Pancreas (tissue), 10 donors: Measurements from ENCODE around the gene STON1. TPM values are rescaled to one million over a fixed set of nuclear protein-coding genes. Genes with fewer than 3 reads are reported as not detected.

ENCODE experiments used
- ATAC-seq, 4 donors: fragments of 200-7000 bp; cut with Tn5 transposase; one replicate each; pipeline versions ENCODE4 v1.8.0 to v1.9.1; 2020; ENCODE audit warnings: mild to moderate bottlenecking in 4 of 4, moderate library complexity in 4 of 4
- DNase-seq, 6 donors: peaks; one replicate each; pipeline ENCODE4 v3.0.0-alpha.2; 2020
- FAIRE-seq: peaks from 2 replicates; lab custom pipeline; 2012; peaks lifted over from hg19 to GRCh38; lab: Jason Lieb, UNC
- H3K27ac ChIP-seq, 4 donors: fragments of 200-600 bp; sonication (generic); 1 replicate in 3 of 4; 2 replicates in 1 of 4; pipeline versions ENCODE4 v1.5.0 to v1.8.0; 2020
- H3K27me3 ChIP-seq, 4 donors: fragments of 200-600 bp; one replicate each; pipeline ENCODE4 v1.8.0; 2021
- H3K36me3 ChIP-seq, 3 donors: fragments of 200-600 bp; sonication (generic) in 1 of 3; one replicate each; pipeline versions ENCODE4 v1.5.0 to v1.8.0; 2020 to 2021
- H3K4me1 ChIP-seq, 3 donors: fragments of 200-600 bp; one replicate each; pipeline ENCODE4 v1.8.0; 2021
- H3K4me3 ChIP-seq, 4 donors: fragments of 200-600 bp; sonication (generic) in 2 of 4; one replicate each; pipeline versions ENCODE4 v1.5.0 to v1.8.0; 2020 to 2021
- H3K9me3 ChIP-seq, 4 donors: fragments of 200-600 bp; one replicate each; pipeline ENCODE4 v1.8.0; 2021
- CTCF ChIP-seq, 4 donors: fragments of 200-600 bp; sonication (generic) in 3 of 4; IDR thresholded peaks; one replicate each; pipeline versions ENCODE4 v1.5.0 to v1.8.0; 2021; ENCODE audit warnings: antibody characterized with exemption in 4 of 4
- WGBS, 2 donors: extraction: QIAGEN DNeasy Blood & Tissue Kit; methylation state at CpG; one replicate each; pipeline ENCODE4 v1.1.7; 2013; 5-methylcytosine and 5-hydroxymethylcytosine counted together
- intact Hi-C, 3 donors: fragments of 100-400 bp; cut with DNase I; formaldehyde crosslinking; loops; one replicate each; pipeline versions ENCODE4 v1.11.1 to v1.14.2; 2022
- polyA plus RNA-seq, 2 donors: library from polyadenylated mRNA; stranded (reverse); fragments of 200-250 nt; gene quantifications; one replicate each; pipeline ENCODE4 v1.2.3, GENCODE V29; 2013
- total RNA-seq, 6 donors: library from RNA; stranded (reverse); fragmentation: NEBNext Ultra II Directional in 4 of 6; extraction: Animal tissue kit (Norgen Biotek cat#: 25700) in 4 of 6; gene quantifications; one replicate each; pipeline versions ENCODE4 v1.2.1 to v1.2.4, GENCODE V29; 2021 to 2023
- donor health status: healthy with polysubstance abuse.
- donor health status: DM: no; HTN: no; CAD: no; lungs with moderate emphysema.
- donor health status: DM: no; HTN: no; CAD: no.
- donor health status: control.
- donor health status: control.
- donor health status: Bipolar disorder and iron deficiency.
- donor health status: DM: yes; HTN: yes; CAD: no.
- donor health status: DM: no; HTN: no; CAD: no.
- donor health status: DM: no; HTN: no; CAD: no.
- donor health status: DM: yes; HTN: yes; CAD: no.

STON1 gene
- total and polyA plus RNA-seq, 8 donors = 1.2 to 4.9 (median 2.1) TPM

DNA sequence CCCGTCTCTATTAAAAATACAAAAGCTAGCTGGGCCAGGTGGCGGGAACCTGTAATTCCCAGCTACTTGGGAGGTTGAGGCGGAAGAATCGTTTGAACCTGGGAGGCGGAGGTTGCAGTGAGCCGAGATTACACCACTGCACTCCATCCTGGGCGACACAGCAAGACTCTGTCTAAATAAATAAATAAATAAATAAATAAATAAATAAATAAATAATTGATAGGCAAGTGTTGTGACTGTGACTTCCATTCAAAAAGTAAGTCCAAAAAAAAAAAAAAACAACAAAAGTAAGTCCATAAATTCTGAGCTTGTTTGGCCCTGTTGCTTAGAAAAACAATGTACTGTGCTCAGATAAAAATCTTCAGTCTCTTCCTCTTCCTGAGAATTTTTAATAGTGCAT is 2.2 kb downstream of the STON1 start:
- no peaks in the 10 kb centered on the region for H3K27me3 ChIP-seq
- no peaks in the 10 kb centered on the region for H3K9me3 ChIP-seq
- DNase-seq (no peak), FAIRE-seq (no peak), ATAC-seq (no peak)
- no peaks in the 10 kb centered on the region for H3K36me3 ChIP-seq
- no peaks in the 10 kb centered on the region for H3K4me1 ChIP-seq
- intact Hi-C loops = no loop called here
- H3K27ac ChIP-seq = no peak overlapping the region
- 92 to 99% methylated on average over 7 of the region's 7 CpGs for WGBS, 2 donors
- H3K4me3 ChIP-seq = no peak overlapping the region
- TF ChIP-seq CTCF (IDR thresholded peaks at IDR 0.05) = no peak

DNA sequence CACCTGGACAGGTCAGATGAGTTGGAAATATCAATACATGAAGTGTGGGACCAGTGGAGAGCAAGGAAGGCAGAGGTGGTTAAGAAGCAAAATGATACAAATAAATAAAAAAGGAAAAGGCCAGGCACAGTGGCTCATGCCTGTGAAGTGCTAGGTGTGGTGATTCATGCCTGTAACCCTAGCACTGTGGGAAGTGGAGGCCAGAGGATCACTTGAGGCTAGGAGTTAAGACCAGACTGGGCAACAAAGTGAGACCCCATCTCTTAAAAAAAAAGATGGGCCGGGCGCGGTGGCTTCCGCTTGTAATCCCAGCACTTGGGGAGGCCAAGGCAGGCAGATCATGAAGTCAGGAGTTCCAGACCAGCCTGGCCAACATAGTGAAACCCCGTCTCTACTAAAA is 2.9 kb downstream of the STON1 start:
- Histone ChIP-seq H3K36me3 (no peaks in the 10 kb centered on the region), H3K27me3 (no peaks in the 10 kb centered on the region), H3K9me3 (no peaks in the 10 kb centered on the region), H3K27ac (no peak overlapping the region), H3K4me1 (no peaks in the 10 kb centered on the region), H3K4me3 (no peak overlapping the region)
- ATAC-seq (no peak), DNase-seq (no peak), FAIRE-seq (no peak)
- WGBS, 2 donors = 94 to 98% methylated on average over 5 of the region's 5 CpGs
- intact Hi-C loops = no loop called here
- no peak for TF ChIP-seq CTCF (IDR thresholded peaks at IDR 0.05)

DNA sequence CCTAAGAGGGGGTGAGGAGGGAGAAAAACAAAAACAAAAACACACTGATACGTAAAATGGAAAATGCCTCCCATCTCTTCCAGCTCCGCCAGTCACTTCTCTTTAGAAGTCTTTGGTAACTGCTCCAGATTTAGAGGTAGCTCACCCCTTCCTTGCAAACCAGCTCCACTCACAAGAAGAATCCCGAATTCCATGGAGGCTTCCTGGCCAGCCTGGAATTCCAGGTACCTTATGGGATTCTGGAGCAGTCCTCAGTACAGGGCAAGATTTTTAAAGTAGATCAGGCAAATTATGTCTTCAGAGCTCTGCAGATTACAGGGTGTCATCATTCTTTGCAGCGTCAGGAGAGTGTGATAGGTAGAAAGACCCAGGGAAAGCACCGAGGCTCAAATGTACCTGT is 4.8 kb downstream of the STON1 start:
- no peak for FAIRE-seq

DNA sequence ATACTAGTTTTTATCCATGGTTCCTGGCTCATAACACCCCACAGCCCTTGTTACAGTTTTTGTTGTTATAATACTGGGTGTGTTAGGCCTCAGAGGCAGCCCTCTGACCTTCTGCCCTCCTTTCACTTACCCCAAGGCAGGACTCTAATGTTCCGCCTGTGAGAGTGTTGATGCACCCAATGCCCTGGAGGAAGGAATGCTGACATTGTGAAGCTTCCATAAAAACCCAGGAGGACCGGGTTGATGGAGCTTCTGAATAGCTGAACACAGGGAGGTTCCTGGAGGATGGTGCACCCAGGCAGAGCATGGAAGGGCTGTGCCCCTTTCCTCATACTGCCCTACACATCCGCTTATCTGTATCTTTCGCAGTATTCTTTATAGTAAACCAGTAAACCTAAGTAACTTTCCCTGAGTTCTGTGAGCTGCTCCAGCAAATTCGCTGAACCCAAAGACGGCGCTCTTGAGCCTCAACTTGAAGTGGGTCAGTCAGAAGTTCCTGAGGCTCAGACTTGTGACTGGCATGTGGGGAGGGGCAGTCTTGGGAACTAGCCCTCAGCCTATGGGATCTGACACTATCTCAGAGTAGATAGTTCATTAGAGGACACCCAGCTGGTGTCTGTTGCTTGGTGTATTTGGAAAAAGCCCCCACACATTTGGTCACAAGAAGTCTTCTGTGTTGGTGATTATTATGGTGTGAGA is 10.4 kb downstream of the STON1 start:
- DNase-seq = no peak
- no peak overlapping the region for H3K4me3 ChIP-seq
- intact Hi-C loops = no loop called here
- WGBS, 2 donors = 90 to 93% methylated on average over 7 of the region's 7 CpGs
- TF ChIP-seq CTCF (IDR thresholded peaks at IDR 0.05) = no peak
- no peaks in the 10 kb centered on the region for H3K36me3 ChIP-seq
- H3K27ac ChIP-seq = no peak overlapping the region
- H3K4me1 ChIP-seq = no peaks in the 10 kb centered on the region
- no peaks in the 10 kb centered on the region for H3K27me3 ChIP-seq
- no peak for FAIRE-seq
- no peaks in the 10 kb centered on the region for H3K9me3 ChIP-seq
- ATAC-seq = no peak

More for the DNA sequence above, 4.8 kb downstream of the STON1 start:
- H3K9me3 ChIP-seq = no peaks in the 10 kb centered on the region
- WGBS, 2 donors = 71 to 80% methylated on average over 5 of the region's 5 CpGs
- no peak overlapping the region for H3K4me3 ChIP-seq
- no peak overlapping the region for H3K27ac ChIP-seq
- H3K36me3 ChIP-seq = no peaks in the 10 kb centered on the region
- intact Hi-C loops = no loop called here
- H3K27me3 ChIP-seq = no peaks in the 10 kb centered on the region
- ATAC-seq = no peak
- DNase-seq = no peak
- TF ChIP-seq CTCF (IDR thresholded peaks at IDR 0.05) = no peak
- no peaks in the 10 kb centered on the region for H3K4me1 ChIP-seq

DNA sequence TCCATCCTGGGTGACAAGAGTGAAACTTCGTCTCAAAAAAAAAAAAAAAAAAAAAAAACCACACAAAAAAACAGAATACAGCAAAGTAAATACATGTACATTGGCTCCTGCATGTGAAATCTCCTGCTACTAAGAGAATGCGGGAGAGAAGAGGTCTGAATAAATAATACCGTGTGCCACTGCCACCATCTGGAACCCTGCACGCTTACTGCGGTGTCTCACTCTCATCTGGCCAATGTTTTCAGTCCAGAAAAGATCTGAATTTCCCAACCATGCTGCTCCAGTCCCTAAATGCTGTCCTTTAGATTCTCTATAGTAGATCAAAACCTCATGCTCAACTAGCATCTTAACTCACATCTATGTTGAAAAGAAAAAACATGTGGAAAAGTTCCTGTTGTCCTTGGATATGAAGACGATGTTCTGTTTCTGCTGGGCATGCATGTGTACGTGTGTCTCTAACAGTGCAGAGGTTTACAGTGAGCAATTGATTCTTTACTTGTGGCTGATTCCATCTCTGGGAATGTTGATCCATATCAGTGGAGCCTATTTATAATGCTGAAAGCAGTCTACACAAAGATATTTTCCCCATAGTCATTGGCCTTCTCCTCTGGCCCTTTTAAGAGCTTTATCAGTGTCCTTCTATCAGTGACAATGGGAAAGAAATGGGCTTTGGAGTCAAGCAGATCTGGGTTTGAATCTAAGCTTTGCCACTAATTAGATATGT is 11.9 kb downstream of the STON1 start:
- FAIRE-seq (no peak), DNase-seq (no peak), ATAC-seq (no peak)
- H3K4me1 ChIP-seq = no peaks in the 10 kb centered on the region
- no peaks in the 10 kb centered on the region for H3K9me3 ChIP-seq
- H3K4me3 ChIP-seq = no peak overlapping the region
- intact Hi-C loops = no loop called here
- H3K27me3 ChIP-seq = no peaks in the 10 kb centered on the region
- H3K27ac ChIP-seq = no peak overlapping the region
- no peak for TF ChIP-seq CTCF (IDR thresholded peaks at IDR 0.05)
- no peaks in the 10 kb centered on the region for H3K36me3 ChIP-seq
- 61 to 71% methylated on average over 7 of the region's 7 CpGs for WGBS, 2 donors
